Measurements from ENCODE around the gene FAM72A.
"Not testable (repeated sequence)": the region's sequence is repeated elsewhere in the genome, so short reads cannot be mapped to it uniquely, and the experiment has no call there.

GRCh38 chr1:206226886-206227285 is 24.2 kb upstream of the FAM72A start:
- not testable (repeated sequence) for TF ChIP-seq CTCF (IDR thresholded peaks at IDR 0.05; ENCODE audit: low read depth, low read length, poor library complexity, severe bottlenecking); EZH2phosphoT487 (IDR thresholded peaks at IDR 0.05; ENCODE audit: borderline replicate concordance, low read length)

All from DOHH2 (cell line).